ENCODE data around the gene GNAS. TPM values are rescaled to one million over a fixed set of nuclear protein-coding genes. Genes with fewer than 3 reads are reported as not detected.

Gene GNAS
- total and polyA plus RNA-seq, 4 donors: 830 to 3,708 (median 2,206) TPM

DNA sequence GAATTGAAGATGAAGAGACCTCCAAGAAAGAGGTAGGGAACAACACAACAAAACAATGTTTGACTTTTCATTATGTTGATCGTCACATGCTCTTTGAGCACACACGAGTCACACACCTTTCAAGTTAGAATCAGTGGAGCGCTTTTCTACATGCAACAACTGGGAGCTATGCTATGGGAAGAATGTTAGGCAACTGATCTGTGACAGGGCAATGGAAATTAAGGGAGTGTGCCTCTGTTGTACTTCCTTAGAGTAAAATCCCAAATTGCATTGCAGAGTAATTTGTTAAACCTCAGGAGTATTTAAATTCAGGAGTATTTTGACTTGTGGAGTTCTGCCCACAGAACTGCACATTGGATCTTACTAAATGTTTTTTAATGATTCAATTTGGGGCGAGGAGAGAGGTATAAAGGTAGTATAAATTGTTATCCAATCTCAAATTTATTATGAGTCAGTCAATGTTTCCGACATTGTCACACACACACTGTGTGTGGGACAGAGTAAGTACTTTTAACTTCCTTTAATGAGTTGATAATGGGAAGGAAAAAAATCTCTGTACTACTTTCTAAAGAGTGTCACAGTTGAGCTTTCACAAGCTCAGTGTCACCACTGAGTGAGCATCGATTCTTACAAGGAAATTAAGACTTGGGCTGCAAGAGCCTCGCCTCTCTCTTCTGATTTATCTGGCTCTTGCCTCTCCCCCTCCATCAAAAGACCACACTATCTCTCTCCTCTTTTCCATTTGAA, 10.7 kb downstream of the GNAS start:
- Histone ChIP-seq H3K4me1 (ENCODE audit: control insufficient read depth, insufficient read depth, low read length) (no peaks in the 10 kb centered on the region), H3K9me3 (ENCODE audit: control insufficient read depth, insufficient read depth, low read length) (no peaks in the 10 kb centered on the region), H3K36me3 (ENCODE audit: control insufficient read depth, insufficient read depth, low read length) (no peaks in the 10 kb centered on the region), H3K27ac (ENCODE audit: low read depth, low read length) (no peak overlapping the region), H3K4me3 (ENCODE audit: low read depth, low read length) (no peak overlapping the region), H3K27me3 (ENCODE audit: control insufficient read depth, insufficient read depth, low read length) (peaks cover 2% of the 10 kb centered on the region)
- DNase-seq (ENCODE audit: low read depth in 4 of 6, low spot score in 6 of 6): no peak
- WGBS (ENCODE audit: insufficient coverage): 82% methylated on average over 3 of the region's 7 CpGs

- DNase-seq (ENCODE audit: low read depth in 4 of 6, low spot score in 6 of 6): peak in 1 of 6 donors; percentile 51
- no peaks in the 10 kb centered on the region for H3K27me3 ChIP-seq (ENCODE audit: control insufficient read depth, insufficient read depth, low read length)
- H3K9me3 ChIP-seq (ENCODE audit: control insufficient read depth, insufficient read depth, low read length): no peaks in the 10 kb centered on the region
- no peak overlapping the region for H3K27ac ChIP-seq (ENCODE audit: low read depth, low read length)
- no peak overlapping the region for H3K4me3 ChIP-seq (ENCODE audit: low read depth, low read length)
- no peaks in the 10 kb centered on the region for H3K4me1 ChIP-seq (ENCODE audit: control insufficient read depth, insufficient read depth, low read length)
- H3K36me3 ChIP-seq (ENCODE audit: control insufficient read depth, insufficient read depth, low read length): no peaks in the 10 kb centered on the region
- no CpG with 5 or more reads among the region's 2 CpGs for WGBS (ENCODE audit: insufficient coverage)
Measured at GRCh38 chr20:58864346-58864745, 11.8 kb downstream of the GNAS start.

- DNase-seq (ENCODE audit: low read depth in 4 of 6, low spot score in 6 of 6): peak in 1 of 6 donors; percentile 54
- H3K27me3 ChIP-seq (ENCODE audit: control insufficient read depth, insufficient read depth, low read length): no peaks in the 10 kb centered on the region
- no peak overlapping the region for H3K4me3 ChIP-seq (ENCODE audit: low read depth, low read length)
- peaks cover 6% of the 10 kb centered on the region for H3K4me1 ChIP-seq (ENCODE audit: control insufficient read depth, insufficient read depth, low read length)
- no peak overlapping the region for H3K27ac ChIP-seq (ENCODE audit: low read depth, low read length)
- H3K9me3 ChIP-seq (ENCODE audit: control insufficient read depth, insufficient read depth, low read length): no peaks in the 10 kb centered on the region
- H3K36me3 ChIP-seq (ENCODE audit: control insufficient read depth, insufficient read depth, low read length): no peaks in the 10 kb centered on the region
- WGBS (ENCODE audit: insufficient coverage): no CpG with 5 or more reads among the region's 2 CpGs
Measured at GRCh38 chr20:58865843-58866242, 13.3 kb downstream of the GNAS start.

DNA sequence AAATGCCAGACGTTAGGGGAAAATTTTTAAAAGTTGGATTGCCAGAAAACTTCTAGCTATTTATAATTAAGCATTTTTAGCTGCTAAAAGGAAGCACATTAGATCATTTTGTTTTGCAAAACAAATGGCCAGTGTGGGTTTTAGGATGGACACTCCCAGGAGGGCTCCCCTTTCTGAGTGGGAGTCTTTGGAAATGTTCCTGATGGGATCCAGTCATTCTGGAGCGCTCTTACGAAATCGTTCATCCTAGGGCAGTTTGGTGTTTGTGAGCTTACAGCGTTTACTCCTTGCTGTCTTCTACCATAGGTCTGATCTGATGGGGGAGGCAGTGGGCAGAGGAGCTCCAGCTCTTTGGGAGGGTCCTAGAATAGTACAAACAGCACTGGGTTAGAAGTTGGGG, 14.7 kb downstream of the GNAS start:
- H3K4me1 ChIP-seq (ENCODE audit: control insufficient read depth, insufficient read depth, low read length): peaks cover 6% of the 10 kb centered on the region
- no peaks in the 10 kb centered on the region for H3K27me3 ChIP-seq (ENCODE audit: control insufficient read depth, insufficient read depth, low read length)
- no peak overlapping the region for H3K27ac ChIP-seq (ENCODE audit: low read depth, low read length)
- WGBS (ENCODE audit: insufficient coverage): 91% methylated on average over 4 of the region's 5 CpGs
- no peaks in the 10 kb centered on the region for H3K36me3 ChIP-seq (ENCODE audit: control insufficient read depth, insufficient read depth, low read length)
- no peak overlapping the region for H3K4me3 ChIP-seq (ENCODE audit: low read depth, low read length)
- no peaks in the 10 kb centered on the region for H3K9me3 ChIP-seq (ENCODE audit: control insufficient read depth, insufficient read depth, low read length)
- DNase-seq (ENCODE audit: low read depth in 4 of 6, low spot score in 6 of 6): no peak

GRCh38 chr20:58868795-58869194, 16.3 kb downstream of the GNAS start:
- 35% methylated on average over 3 of the region's 14 CpGs for WGBS (ENCODE audit: insufficient coverage)
- Histone ChIP-seq H3K9me3 (ENCODE audit: control insufficient read depth, insufficient read depth, low read length) (no peaks in the 10 kb centered on the region), H3K27me3 (ENCODE audit: control insufficient read depth, insufficient read depth, low read length) (no peaks in the 10 kb centered on the region), H3K4me3 (ENCODE audit: low read depth, low read length) (no peak overlapping the region), H3K27ac (ENCODE audit: low read depth, low read length) (no peak overlapping the region), H3K4me1 (ENCODE audit: control insufficient read depth, insufficient read depth, low read length) (peaks cover 6% of the 10 kb centered on the region), H3K36me3 (ENCODE audit: control insufficient read depth, insufficient read depth, low read length) (no peaks in the 10 kb centered on the region)
- DNase-seq (ENCODE audit: low read depth in 4 of 6, low spot score in 6 of 6): peak in 2 of 6 donors; percentile 79 to 88

- Histone ChIP-seq H3K27ac (ENCODE audit: low read depth, low read length) (no peak overlapping the region), H3K9me3 (ENCODE audit: control insufficient read depth, insufficient read depth, low read length) (no peaks in the 10 kb centered on the region), H3K36me3 (ENCODE audit: control insufficient read depth, insufficient read depth, low read length) (no peaks in the 10 kb centered on the region), H3K27me3 (ENCODE audit: control insufficient read depth, insufficient read depth, low read length) (no peaks in the 10 kb centered on the region), H3K4me3 (ENCODE audit: low read depth, low read length) (no peak overlapping the region), H3K4me1 (ENCODE audit: control insufficient read depth, insufficient read depth, low read length) (peaks cover 6% of the 10 kb centered on the region)
- DNase-seq (ENCODE audit: low read depth in 4 of 6, low spot score in 6 of 6): no peak
- 74% methylated on average over 6 of the region's 7 CpGs for WGBS (ENCODE audit: insufficient coverage)
Measured at GRCh38 chr20:58869662-58870227, 17.2 kb downstream of the GNAS start.

DNA sequence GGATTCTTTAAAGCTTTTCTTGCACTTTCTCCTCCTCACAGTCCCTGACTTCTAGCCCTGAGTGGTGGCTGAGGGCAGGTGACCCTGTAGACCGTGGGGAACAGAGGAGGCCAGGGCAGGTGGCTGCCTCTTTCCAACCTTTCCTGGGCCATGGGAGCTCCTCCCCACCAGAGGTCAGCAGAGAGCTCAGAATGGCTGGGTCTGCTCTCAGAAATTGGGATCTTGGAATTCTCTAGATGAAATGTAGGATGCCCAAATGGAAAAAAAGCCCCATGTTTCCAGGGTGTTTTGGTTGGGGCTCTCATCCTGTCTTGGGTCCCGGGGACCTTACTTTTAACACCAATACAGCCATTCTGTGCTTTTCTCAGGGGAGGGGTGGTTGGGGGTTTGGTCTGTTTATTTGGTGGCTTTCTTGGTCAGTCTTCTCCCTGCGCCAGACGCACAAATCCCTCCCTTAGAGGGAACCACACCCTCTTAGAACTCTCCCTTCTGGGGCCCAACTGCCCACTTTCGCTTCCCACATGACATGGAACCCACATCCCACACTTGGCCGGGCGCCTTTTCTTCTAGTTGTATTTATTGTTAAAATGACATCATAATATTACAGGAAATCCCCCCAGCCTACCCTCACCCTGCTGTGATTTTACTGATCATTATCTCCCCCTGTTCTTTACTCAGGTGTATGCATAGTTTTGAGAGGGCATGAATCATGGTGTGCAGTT, 17.9 kb downstream of the GNAS start:
- Histone ChIP-seq H3K4me1 (ENCODE audit: control insufficient read depth, insufficient read depth, low read length) (peaks cover 6% of the 10 kb centered on the region), H3K27ac (ENCODE audit: low read depth, low read length) (no peak overlapping the region), H3K36me3 (ENCODE audit: control insufficient read depth, insufficient read depth, low read length) (no peaks in the 10 kb centered on the region), H3K9me3 (ENCODE audit: control insufficient read depth, insufficient read depth, low read length) (no peaks in the 10 kb centered on the region), H3K4me3 (ENCODE audit: low read depth, low read length) (no peak overlapping the region), H3K27me3 (ENCODE audit: control insufficient read depth, insufficient read depth, low read length) (no peaks in the 10 kb centered on the region)
- WGBS (ENCODE audit: insufficient coverage): 17% methylated on average over 1 of the region's 7 CpGs
- DNase-seq (ENCODE audit: low read depth in 4 of 6, low spot score in 6 of 6): peak in 4 of 6 donors; percentile 69 to 93 (median 80)

GRCh38 chr20:58871533-58872102, 19.1 kb downstream of the GNAS start:
- Histone ChIP-seq H3K27me3 (ENCODE audit: control insufficient read depth, insufficient read depth, low read length) (no peaks in the 10 kb centered on the region), H3K36me3 (ENCODE audit: control insufficient read depth, insufficient read depth, low read length) (no peaks in the 10 kb centered on the region), H3K4me1 (ENCODE audit: control insufficient read depth, insufficient read depth, low read length) (peaks cover 6% of the 10 kb centered on the region), H3K9me3 (ENCODE audit: control insufficient read depth, insufficient read depth, low read length) (no peaks in the 10 kb centered on the region), H3K4me3 (ENCODE audit: low read depth, low read length) (no peak overlapping the region), H3K27ac (ENCODE audit: low read depth, low read length) (no peak overlapping the region)
- no peak for DNase-seq (ENCODE audit: low read depth in 4 of 6, low spot score in 6 of 6)
- 79% methylated on average over 4 of the region's 8 CpGs for WGBS (ENCODE audit: insufficient coverage)

- 100% methylated on average over 1 of the region's 1 CpG for WGBS (ENCODE audit: insufficient coverage)
- Histone ChIP-seq H3K27ac (ENCODE audit: low read depth, low read length) (no peak overlapping the region), H3K27me3 (ENCODE audit: control insufficient read depth, insufficient read depth, low read length) (no peaks in the 10 kb centered on the region), H3K36me3 (ENCODE audit: control insufficient read depth, insufficient read depth, low read length) (no peaks in the 10 kb centered on the region), H3K4me3 (ENCODE audit: low read depth, low read length) (no peak overlapping the region), H3K9me3 (ENCODE audit: control insufficient read depth, insufficient read depth, low read length) (no peaks in the 10 kb centered on the region), H3K4me1 (ENCODE audit: control insufficient read depth, insufficient read depth, low read length) (peaks cover 14% of the 10 kb centered on the region)
- no peak for DNase-seq (ENCODE audit: low read depth in 4 of 6, low spot score in 6 of 6)
Measured at GRCh38 chr20:58874469-58874868, 22.0 kb downstream of the GNAS start.
